GM18520 (cell line): ENCODE results near the gene DNAJB9.

Experiments used
- ATAC-seq: cut with Tn5 transposase; IDR thresholded peaks from one replicate; pipeline ENCODE4 v1.9.1; 2021; ENCODE audit not compliant: unreplicated experiment

DNAJB9 gene

GRCh38 chr7:108604307-108605077 is 34.8 kb downstream of the DNAJB9 start:
- no peak for ATAC-seq

- ATAC-seq = no peak
These were observed 36.0 kb downstream of the DNAJB9 start for GRCh38 chr7:108605559-108606201.

GRCh38 chr7:108609643-108610042 is 40.0 kb downstream of the DNAJB9 start:
- no peak for ATAC-seq

GRCh38 chr7:108611268-108611667 is 41.6 kb downstream of the DNAJB9 start:
- ATAC-seq = no peak

- peak; percentile 62 for ATAC-seq
These were observed 43.7 kb downstream of the DNAJB9 start for GRCh38 chr7:108613147-108613948.

GRCh38 chr7:108613949-108614381 is 44.3 kb downstream of the DNAJB9 start:
- no peak for ATAC-seq

GRCh38 chr7:108614896-108615295 is 45.2 kb downstream of the DNAJB9 start:
- no peak for ATAC-seq

GRCh38 chr7:108618056-108618455 is 48.4 kb downstream of the DNAJB9 start:
- no peak for ATAC-seq

- ATAC-seq = peak; percentile 74
These were observed 53.5 kb downstream of the DNAJB9 start for GRCh38 chr7:108623220-108623619.
